GM12873 (cell line): ENCODE data around the gene SSR4.

Experiments used
- TF ChIP-seq, protein P1 (sequence below): IDR thresholded peaks from 2 replicates; pipeline ENCODE4 v1.5.1; 2012; ENCODE audit warnings: low read depth, mild to moderate bottlenecking, moderate library complexity, low read length, control low read depth; ENCODE audit not compliant: insufficient read depth; ENCODE audit errors: missing control alignments

SSR4 gene

DNA sequence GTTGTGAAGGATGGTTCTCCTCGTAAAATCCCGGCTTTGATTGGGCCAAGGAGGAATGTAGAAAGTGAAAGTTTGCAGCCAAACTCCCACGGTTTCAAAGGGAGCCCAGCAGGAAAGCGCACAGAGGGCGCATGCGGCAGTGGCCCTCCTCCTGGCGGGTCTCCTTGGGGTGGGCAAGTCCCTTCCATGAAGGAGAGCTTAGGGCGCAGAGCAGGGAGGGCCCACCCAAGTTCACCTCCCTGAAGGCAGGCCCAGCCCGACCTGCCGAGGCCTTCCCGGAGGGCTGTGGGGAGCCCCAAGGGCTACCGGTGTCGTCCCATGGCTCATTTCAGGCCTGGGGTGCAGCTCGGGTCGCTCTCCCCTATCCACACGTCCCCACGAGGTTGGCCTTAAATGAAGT is 33.8 kb downstream of the SSR4 start:
- TF ChIP-seq, protein P1, sequence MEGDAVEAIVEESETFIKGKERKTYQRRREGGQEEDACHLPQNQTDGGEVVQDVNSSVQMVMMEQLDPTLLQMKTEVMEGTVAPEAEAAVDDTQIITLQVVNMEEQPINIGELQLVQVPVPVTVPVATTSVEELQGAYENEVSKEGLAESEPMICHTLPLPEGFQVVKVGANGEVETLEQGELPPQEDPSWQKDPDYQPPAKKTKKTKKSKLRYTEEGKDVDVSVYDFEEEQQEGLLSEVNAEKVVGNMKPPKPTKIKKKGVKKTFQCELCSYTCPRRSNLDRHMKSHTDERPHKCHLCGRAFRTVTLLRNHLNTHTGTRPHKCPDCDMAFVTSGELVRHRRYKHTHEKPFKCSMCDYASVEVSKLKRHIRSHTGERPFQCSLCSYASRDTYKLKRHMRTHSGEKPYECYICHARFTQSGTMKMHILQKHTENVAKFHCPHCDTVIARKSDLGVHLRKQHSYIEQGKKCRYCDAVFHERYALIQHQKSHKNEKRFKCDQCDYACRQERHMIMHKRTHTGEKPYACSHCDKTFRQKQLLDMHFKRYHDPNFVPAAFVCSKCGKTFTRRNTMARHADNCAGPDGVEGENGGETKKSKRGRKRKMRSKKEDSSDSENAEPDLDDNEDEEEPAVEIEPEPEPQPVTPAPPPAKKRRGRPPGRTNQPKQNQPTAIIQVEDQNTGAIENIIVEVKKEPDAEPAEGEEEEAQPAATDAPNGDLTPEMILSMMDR, result no peak

DNA sequence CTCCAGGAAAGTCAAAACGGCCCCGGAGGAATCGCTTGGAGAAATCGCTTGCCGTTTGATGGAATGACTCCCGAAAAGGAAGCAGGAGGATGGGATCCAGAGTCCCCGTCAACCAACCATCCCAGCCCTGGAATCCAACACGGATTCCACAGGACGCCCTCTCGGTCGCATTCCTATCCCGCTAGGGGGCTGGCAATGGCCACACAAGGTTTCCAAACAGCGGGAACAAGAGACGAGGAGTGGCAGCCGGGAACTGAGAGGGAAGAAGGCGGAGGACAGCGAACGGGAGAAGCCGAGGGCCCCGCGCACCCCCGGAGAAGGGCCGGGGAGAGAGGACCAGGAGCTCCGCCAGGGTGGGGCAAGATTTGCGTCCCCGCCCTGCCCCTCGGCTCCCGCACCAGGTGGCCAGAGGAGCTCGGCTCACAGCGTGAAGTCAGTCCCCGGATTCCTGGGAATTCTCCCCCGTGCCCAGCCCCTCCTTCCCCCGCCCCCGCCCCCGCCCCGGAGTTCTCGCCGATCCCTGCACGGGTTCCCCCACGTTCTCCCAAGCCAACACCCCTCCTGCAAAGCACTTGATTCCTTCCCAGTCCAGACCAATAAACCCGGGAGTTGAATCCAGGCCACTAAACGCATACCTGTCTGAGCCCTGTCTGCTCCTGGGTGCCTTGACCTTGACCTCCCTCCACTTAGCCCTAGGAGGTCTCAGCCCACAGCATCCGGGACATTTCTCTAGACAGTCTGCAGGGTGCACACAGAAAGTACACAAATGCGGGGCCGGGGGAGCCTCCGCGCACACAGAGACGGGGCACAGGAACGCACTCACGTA is 34.5 kb downstream of the SSR4 start:
- TF ChIP-seq, protein P1, result no peak

DNA sequence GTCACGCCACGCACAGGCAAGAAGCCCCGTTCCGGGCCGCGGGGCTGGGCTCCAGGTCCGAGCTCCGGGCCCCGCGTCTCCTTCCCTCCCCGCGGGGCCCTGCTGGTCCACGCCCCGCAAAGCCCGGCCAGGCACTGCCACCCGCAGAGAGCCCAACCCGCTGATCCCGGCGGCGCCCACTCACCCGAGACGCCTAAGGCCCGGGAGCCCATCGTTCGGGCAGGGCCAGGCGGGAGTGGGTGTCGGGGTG is 35.0 kb downstream of the SSR4 start:
- TF ChIP-seq, protein P1, result no peak

DNA sequence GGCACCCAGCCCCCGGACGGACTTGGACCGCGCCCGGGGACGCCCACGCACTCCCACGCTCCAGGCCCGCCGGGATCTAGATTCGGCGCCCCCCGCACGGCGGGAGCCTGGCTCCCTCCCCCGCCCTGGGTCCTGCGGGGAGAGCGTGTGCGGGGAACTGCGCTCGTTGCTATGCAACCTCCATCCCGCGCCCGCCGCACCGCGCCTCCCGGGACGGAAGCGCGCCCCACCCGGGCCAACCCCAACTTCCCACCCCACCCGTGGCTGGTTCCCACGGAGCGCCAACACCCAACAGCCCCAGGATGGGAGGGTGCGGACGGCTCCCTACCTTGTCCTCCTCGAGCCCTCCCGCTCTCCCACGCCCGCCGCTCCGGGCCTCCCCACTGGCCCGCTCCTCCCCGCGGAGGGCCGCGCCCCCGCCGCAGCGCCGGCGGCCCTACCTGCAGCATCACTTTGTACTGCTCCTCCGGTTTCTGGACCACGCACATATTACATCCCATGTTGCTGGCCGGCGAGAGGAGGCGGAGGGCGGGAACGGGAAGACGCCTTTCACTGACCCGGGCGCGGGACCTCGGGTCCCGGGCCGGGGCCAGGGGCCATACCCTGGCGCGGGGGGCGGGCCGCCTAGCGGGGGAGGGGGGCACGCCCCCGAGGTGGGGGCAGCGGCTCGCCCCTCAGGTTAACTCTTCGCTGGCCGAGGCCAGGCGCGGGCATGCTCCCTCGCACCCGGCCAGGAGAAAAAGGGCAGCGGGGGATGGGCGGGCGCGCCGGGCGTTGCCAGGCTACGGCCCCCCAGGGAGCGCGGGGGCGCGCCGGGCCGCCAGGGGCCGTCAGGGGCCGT is 35.6 kb downstream of the SSR4 start, which contains the start of gene PDZD4:
Gene PDZD4 (minus strand): TSS at position 746 of the 841 bp plus-strand sequence. CDS start 246 bp downstream, at position 500.
- TF ChIP-seq, protein P1, result no peak

DNA sequence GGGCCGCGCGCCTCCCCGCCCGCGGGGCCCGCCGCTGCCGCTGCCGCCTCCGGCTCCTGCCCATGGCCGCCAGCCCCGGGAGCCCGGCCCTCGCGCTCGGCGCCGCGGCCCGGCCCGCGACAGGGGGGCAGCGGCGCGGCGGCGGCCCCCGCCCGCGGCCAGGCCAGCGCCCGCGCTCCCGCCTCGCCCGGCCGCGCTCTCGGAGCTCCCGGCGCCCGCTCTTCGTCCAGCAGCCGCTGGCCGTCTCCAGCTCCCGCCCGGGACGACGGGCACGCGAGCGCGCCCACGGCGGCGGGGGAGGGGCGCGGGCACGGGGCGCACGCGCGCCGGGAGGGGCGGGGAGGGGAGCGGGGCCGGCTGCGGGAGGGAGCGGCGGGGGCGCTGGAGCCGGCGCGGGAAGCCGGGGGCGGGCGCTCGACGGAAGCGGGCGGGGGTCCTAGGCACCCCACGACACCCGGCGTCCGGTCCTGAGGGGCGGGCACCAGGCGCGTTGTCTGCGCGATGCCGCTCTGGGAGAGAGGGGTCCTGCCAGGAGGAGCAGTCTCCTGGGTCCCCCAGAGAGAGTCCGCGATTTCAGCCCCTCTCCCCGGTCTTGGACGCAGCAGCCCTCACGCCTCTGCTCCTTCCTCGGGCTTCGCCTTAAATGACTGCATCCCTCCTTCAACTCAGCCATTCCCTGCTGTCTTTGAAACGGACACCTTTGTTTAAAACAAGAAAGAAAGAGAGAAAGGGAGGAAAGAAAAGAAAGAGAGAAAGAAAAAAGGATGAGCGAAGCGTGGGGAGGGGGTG is 36.4 kb downstream of the SSR4 start:
- TF ChIP-seq, protein P1, result no peak

DNA sequence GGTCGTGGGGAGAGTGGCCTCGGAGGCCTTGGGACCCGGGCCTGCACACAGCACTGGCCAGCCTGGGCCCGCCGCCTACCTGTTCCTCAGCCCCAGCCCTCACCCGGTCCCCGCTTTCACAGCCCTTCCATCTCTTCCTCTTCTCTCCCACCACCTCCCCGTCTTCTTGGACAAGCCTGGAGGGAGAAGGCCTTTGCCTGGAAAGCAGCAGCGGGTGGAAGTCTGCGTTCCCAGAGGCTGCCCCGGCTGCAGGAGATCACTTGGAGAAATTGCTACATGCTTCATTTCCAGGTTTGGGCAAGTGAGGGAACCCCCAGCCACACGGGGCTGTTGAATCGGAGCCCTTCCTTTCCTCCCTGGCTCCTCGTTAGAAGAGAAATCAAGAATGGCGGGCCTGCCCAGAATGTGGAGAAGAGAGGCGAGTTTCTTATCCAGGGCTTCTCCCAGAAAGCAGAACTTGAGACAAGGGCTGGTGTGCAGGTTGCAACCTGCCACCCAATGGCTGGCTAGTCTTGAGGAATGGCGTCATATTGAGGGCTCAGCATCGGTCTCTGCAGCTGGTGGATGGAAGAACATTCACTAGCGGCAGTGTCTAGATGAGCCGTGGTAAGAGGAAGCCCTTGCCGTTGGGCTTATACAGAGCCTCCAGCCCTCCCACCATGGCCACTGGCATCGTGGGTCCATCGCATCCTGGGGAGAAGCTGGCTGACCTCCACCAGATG is 37.1 kb downstream of the SSR4 start:
- TF ChIP-seq, protein P1, result no peak
